SIG-M5 treated with dmso at 0.1 percent for 504 hours (cell line): Measurements from ENCODE around the gene TAF1L.
"Not testable (repeated sequence)": the region's sequence is repeated elsewhere in the genome, so short reads cannot be mapped to it uniquely, and the experiment has no call there.

Experiments
- DNase-seq: peaks from one replicate; lab custom pipeline; 2025; ENCODE audit not compliant: unreplicated experiment; lab: John Stamatoyannopoulos, UW

The TAF1L gene

DNA sequence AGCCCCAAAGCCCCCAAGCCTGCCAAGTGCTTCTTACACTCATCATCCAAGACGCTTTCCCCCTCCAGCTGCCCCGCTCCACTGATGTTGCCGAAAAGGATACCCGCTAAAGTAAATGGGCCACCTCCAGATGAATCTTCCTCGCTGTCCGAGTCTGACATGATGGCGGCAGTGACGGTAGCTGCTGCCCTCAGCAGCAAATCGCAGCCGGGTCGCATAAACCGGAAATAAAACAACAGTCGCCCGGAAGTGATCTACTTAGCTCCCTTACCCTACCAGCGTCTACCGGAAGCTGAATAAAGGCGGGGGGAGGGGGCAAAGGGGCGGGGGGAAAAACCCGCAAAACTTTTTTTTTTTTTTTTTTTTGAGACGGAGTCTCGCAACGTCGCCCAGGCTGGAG, at the start of gene TAF1L:
Gene TAF1L (minus strand): TSS at position 308 of the 400 bp plus-strand sequence. CDS start 90 bp downstream, at position 218.
- DNase-seq, result no peak

GRCh38 chr9:32681751-32682150, 46.3 kb upstream of the TAF1L start:
- no peak for DNase-seq

DNA sequence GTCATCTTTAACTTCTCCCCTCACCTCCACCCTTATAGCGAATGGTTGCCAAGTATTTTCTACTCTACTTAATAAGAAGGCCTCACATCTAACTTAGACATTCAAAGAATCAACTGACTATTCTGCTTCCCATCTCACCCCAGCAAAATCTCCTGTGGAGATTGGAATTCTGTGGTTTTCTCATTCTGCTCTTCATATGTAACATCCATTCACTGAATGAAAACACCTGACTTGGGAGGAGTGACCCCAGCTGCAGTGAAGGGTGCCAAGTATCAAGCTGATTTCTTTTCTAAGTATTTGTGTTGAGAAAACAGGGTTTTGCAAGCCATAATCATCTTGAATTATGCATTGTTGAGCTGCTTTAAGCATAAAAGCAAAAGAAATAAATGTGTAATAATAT, 42.5 kb upstream of the TAF1L start:
- DNase-seq, result no peak

DNA sequence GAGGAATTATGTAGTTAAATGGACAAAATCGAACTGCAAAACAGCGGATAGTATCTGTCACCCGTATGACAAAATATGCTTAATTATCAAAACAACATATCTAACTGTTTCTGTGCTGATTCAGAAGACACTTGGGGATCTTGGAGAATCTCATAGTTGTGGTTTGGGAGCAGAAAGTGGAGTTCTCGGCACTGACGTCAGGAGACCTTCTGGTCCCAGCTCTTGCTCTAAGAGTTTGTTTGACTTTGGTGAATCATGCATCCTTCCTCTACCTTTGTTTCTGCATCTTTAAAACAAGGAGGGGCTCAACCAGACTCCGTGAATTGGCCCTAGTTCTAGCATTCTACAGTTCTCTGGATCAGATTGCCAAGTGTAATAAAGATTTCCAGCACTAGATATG, 37.0 kb upstream of the TAF1L start:
- no peak for DNase-seq

DNA sequence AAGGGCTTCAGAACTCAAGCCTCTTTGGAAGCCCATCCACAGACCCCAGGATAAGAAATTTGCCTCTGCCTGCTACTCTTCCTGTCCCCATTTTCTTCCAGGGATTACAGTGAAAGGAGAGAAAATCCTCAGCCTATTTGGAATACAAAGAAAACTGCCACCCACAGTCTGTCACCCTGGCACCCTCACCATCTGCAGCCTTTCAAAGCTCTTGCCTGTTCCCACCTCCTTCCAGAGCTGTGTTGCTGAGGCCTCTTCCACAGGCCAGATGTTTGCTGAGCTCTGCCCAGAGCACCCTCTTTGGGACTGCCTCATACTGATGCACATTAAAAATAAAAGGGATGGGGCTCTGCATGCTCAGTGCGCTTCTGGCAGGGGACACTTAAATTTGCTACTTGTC, 35.9 kb upstream of the TAF1L start:
- no peak for DNase-seq

GRCh38 chr9:32665101-32665500, 29.6 kb upstream of the TAF1L start:
- no peak for DNase-seq

- DNase-seq, result no peak
These were observed 28.3 kb upstream of the TAF1L start for GRCh38 chr9:32663741-32664140.

GRCh38 chr9:32647671-32648070, 12.2 kb upstream of the TAF1L start:
- no peak for DNase-seq

DNA sequence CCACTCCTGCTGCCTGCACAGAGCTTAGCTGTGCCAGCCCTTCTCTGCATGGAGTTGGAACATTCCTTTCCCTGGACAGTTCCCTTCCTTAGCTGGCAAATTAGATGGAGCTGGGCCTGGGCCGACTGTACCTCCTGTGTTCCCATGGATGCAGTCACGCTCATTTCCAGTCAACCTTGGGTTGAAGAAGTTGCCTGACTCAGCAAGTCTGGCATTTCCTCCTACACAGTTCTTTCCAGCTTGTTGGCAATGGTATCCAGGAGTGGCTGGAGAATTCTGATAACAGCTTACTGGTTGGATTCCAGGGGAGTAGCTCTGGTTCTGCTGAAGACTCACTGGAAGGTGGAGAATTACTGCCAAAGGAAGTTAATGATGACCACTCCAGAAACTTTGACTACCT, 9.2 kb upstream of the TAF1L start:
- DNase-seq, result no peak

- not testable (repeated sequence) for DNase-seq
These were observed 2.3 kb downstream of the TAF1L start for GRCh38 chr9:32633151-32633550.

- no peak for DNase-seq
These were observed 3.5 kb downstream of the TAF1L start for GRCh38 chr9:32631991-32632390.

GRCh38 chr9:32627394-32627954, 8.0 kb downstream of the TAF1L start:
- no peak for DNase-seq

DNA sequence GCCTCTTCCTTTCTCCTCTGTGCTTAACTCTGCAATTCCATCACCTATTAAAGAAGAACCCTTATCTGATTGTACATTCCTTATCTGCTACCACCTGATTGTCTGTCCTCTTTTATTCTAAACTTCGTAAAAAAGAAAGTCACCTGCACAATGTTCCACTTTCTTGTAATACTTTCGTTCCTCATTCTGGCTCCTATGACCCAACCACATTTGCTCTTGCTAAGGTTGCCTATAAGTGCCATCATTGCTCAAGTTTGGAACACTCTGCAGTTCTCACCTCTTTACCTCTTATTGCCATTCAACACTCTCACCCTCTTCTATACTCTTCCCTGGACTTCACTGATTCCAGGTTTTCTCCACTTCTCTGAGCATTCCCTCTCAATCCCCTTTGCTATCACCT, 10.1 kb downstream of the TAF1L start:
- no peak for DNase-seq

GRCh38 chr9:32622948-32623347, 12.5 kb downstream of the TAF1L start:
- DNase-seq, result no peak

- DNase-seq, result no peak
These were observed 17.2 kb downstream of the TAF1L start for GRCh38 chr9:32618261-32618660.

DNA sequence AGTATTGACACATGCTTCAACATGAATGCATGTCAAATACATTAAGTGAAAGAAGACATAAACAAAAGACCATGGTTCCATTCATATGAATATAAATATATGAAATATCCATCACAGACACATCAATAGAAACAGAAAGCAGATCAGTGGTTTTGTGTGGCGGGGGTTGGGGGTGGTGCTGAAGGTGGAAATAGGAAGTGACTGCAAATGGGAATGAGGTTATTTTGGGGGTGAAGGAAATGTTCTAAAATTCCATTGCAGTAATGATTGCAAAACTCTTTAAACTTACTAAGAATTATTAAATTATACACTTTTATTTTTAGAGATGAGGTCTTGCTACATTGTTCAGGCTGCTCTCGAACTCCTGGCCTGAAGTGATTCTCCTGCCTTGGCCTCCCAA, 28.7 kb downstream of the TAF1L start:
- no peak for DNase-seq

DNA sequence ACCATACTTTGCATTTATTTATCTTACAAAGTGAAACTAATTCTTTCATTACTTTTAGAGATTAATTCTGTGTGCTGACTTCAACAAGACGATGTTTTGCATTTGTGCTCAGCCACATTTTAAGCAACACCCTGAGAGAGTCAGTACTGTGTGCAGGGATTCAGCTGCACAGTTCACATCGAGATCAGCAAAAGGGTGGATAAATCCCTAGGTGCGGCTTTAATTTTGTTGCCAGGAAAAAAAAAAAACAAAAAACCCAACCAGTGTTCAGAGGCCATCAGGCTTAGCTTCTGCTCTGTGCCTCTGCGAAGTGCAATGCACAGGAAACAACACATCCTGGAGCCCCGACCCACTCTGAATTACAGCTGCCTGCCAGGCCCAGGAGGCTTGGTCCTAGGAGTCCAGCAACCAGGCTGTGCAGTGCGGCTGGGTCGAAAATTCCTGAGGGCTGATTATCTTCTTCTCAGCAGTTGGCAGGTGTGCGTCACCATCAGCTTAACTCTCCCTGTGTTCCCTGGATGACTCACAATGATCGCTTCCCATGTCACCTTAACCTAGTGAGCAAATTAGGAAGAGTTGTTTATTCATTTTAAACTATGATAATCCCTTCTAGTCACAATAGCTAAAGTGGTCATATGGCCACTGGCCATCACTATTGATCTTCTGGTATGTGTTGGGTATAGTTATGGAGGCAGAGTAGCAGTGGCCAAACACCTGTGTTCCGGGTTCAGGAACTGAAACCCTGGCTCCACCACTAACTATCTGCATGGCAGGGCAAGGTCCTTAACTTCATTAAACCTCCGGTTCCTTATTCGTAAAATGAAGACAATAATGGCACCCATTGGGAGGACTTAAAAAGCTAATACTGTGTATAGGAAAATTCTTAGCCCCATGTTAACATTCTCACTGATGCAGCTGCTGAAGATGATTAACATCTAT, 31.3 kb downstream of the TAF1L start:
- DNase-seq, result peak; percentile 5

- not testable (repeated sequence) for DNase-seq
These were observed 36.4 kb downstream of the TAF1L start for GRCh38 chr9:32599021-32599420.

DNA sequence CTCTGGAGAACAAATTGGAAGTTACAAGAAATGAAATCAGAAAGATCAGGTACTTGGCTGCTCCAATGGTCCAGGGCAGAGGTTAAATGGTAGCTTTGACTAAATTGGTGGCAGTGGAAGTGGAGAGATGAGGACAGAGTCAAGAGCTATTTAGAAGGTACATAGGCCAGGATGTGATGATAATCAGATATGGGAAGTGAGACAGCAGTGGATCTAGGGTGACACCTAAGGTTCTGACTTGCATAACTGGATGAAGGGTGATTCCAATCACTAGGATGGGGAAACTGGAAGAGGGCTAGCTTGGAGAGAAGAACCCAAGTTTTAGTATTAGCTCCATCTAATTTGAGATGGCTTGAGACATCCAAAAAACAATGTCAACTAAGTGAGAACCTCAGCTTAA, 38.5 kb downstream of the TAF1L start:
- DNase-seq, result no peak

GRCh38 chr9:32596096-32596865, 39.2 kb downstream of the TAF1L start:
- DNase-seq, result no peak

DNA sequence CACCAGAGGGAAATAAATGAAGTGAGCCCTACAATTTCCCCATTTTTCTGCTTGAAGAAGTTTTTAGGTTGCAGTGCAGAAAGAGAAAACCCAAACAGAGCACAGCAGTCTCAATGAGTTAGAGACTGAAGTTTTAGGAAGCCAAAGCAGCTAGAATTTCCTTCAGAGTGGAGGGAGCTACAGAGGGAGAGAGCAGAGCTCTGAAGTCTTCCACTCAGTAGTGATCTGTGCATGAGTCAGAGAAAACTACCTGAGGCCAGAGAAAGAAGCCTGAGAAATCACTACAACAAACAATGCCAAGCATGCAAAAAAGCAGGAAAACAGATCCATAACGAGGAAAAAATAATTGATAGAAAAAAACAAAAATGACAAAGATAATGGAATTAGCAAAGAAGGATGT, 44.6 kb downstream of the TAF1L start:
- DNase-seq, result no peak

- no peak for DNase-seq
These were observed 45.0 kb downstream of the TAF1L start for GRCh38 chr9:32590476-32590875.
